ENCODE results near the gene TRPM8.
"Not testable (repeated sequence)": the region's sequence is repeated elsewhere in the genome, so short reads cannot be mapped to it uniquely, and the experiment has no call there.

The TRPM8 gene

DNA sequence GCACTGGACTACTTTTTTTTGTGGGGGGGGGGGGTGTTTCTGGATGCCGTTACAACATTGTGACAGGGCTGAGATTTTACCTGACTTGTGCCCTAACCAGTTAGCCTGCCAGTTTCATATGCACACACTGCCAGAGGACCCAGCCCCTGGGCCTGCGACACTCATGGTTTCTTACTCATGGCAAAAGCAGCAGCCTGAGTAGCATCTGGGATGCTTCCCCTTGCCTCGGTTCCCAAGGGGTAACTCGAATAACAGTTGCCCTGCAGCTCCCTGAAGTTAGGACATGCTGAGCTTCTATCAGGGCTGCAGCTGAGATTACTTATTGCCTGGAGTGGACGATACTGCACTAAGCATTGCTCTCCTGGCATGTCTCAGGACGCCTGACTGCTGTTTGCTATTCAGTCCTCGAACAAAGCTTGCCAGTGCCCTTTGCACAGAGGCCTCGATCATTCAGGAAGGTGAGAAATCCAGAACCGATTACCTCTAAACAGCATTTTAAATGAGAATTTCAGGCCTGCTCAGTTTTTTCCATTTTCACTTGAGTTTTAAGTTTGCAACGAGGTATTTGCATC, 47.9 kb downstream of the TRPM8 start:
- TF ChIP-seq, protein P1, sequence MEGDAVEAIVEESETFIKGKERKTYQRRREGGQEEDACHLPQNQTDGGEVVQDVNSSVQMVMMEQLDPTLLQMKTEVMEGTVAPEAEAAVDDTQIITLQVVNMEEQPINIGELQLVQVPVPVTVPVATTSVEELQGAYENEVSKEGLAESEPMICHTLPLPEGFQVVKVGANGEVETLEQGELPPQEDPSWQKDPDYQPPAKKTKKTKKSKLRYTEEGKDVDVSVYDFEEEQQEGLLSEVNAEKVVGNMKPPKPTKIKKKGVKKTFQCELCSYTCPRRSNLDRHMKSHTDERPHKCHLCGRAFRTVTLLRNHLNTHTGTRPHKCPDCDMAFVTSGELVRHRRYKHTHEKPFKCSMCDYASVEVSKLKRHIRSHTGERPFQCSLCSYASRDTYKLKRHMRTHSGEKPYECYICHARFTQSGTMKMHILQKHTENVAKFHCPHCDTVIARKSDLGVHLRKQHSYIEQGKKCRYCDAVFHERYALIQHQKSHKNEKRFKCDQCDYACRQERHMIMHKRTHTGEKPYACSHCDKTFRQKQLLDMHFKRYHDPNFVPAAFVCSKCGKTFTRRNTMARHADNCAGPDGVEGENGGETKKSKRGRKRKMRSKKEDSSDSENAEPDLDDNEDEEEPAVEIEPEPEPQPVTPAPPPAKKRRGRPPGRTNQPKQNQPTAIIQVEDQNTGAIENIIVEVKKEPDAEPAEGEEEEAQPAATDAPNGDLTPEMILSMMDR (IDR thresholded peaks at IDR 0.05; ENCODE audit: low read depth, low read length): no peak

DNA sequence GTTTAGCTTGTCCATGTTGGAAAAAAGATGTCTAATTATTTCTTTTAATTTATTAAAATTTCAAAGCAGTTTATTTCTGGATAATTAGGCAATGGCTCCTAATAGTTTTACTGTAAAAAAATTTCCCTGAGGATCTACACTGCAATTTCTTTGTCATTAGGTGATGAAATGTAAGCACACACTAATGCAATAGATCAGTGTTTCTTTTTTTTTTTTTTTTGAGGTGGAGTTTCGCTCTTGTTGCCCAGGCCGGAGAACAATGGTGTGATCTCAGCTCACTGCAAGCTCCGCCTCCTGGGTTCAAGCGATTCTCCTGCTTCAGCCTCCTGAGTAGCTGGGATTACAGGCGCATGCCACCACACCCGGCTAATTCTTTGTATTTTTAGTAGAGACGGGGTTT, 48.5 kb downstream of the TRPM8 start:
- H3K4me3 ChIP-seq (ENCODE audit: low read depth, low read length): not testable (repeated sequence)

More for the DNA sequence above, 47.9 kb downstream of the TRPM8 start:
- no peak overlapping the region for H3K4me3 ChIP-seq (ENCODE audit: low read depth, low read length)

DNA sequence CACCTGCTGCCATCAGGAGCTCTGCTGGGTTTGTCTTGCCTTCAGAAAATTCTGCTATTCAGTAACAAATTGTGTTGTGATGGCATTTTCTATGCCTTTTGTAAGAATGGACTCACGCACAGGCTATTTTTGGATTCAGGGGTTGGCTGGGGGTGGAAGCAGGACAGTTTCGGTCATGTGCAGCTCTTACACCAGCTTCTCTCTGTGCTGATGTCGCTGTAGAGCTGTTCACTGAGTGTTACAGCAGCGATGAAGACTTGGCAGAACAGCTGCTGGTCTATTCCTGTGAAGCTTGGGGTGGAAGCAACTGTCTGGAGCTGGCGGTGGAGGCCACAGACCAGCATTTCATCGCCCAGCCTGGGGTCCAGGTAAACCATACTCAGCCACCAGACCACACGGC, 49.2 kb downstream of the TRPM8 start:
- TF ChIP-seq, protein P1 (IDR thresholded peaks at IDR 0.05; ENCODE audit: low read depth, low read length): no peak
- H3K4me3 ChIP-seq (ENCODE audit: low read depth, low read length): no peak overlapping the region

DNA sequence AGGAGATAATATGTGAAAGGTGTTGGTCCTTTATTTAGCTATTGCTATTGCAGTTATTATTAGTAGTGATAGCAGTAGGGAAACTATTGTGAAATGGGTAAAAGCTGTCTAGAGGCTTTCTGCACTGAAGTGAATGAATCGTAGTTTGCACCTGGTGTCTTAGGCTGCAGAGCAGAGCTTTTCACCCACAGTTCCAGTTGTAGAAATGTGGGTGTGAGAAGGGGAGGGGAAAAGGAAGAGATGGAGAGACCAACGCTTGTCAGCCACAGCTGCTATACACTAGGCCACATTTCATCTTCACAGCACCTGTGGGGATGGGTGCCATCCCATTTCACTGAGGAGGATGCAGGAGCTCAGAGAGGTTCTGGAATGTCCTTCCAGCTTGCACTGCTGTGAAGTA, 50.0 kb downstream of the TRPM8 start:
- H3K4me3 ChIP-seq (ENCODE audit: low read depth, low read length): no peak overlapping the region
- TF ChIP-seq, protein P1 (IDR thresholded peaks at IDR 0.05; ENCODE audit: low read depth, low read length): no peak

DNA sequence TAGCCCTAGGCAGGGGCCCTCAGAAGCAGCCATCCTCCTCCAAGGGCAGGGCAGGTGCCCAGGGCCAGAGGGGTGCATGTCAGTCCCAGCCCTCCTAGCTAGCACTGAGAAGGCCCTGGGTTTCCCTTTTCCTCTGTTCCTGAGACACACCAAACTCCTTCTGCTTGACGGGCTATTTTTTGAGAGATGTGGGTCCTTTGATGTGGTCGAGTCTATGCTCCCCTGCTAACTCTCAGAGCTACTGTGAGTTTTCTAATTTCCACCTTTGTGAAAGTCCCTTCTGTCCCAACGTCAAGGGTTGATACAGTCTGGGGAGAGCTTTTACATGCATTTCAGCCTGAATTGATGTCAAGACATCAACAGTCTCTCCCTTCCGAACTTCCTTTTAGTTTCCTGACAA, 51.4 kb downstream of the TRPM8 start:
- H3K4me3 ChIP-seq (ENCODE audit: low read depth, low read length): no peak overlapping the region
- TF ChIP-seq, protein P1 (IDR thresholded peaks at IDR 0.05; ENCODE audit: low read depth, low read length): no peak

DNA sequence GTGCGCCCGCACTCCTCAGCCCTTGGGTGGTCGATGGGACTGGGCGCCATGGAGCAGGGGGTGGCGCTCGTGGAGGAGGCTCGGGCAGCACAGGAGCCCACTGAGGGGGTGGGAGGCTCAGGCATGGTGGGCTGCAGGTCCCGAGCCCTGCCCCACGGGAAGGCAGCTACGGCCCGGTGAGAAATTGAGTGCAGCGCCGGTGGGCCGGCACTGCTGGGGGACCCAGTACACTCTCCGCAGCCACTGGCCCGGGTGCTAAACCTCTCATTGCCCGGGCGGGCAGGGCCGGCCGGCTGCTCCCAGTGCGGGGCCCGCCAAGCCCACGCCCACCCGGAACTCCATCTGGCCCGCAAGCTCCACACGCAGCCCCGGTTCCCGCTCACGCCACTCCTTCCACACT, 55.3 kb downstream of the TRPM8 start:
- not testable (repeated sequence) for H3K4me3 ChIP-seq (ENCODE audit: low read depth, low read length)

DNA sequence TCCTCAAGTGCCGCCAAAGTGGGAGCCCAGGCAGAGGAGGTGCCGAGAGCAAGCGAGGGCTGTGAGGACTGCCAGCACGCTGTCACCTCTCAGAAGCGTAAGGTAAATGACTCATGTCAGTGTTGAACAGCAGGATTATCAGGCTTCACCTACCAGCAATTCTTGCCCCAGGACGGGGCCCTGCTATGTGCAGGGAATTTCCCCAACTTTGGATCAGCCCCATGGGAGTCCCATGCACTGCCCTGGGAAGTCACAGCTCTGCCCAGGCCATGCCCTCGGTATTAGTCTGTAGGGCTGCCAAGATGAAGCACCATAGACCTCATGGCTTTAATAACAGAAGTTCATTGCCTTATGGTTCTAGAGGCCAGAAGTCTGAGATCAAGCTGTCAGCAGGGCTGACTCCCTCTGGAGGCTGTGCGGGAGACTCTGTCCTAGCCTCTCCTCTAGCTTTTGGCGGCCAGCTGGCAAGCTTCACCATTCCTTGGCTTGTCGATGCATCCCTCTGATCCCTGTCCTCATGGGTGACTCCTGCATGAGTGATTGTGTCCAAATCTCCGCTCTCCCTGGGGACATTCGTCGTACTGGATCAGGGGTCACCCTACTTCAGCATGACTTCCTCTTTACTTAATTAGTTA, 55.9 kb downstream of the TRPM8 start:
- no peak overlapping the region for H3K4me3 ChIP-seq (ENCODE audit: low read depth, low read length)
- TF ChIP-seq, protein P1 (IDR thresholded peaks at IDR 0.05; ENCODE audit: low read depth, low read length): no peak

DNA sequence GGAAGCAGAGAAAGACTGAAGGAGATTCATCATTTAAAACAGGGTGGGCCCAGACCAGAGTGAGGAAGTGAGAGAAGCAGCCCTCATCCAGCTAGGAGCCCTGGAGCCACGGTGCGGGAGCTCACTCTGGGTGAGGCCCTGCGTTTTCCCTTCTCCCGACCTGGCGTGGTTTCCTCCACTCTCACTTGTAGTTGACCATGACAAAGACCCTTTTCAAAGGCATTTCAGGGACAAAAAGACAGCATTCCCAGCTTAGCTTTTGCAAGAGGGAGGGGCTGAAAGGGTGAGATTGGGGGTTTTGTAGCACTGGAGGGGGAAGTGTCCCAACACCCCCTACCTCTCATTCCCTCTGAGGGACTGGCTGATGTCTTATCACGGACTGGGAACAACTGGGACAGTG, 56.6 kb downstream of the TRPM8 start:
- no peak overlapping the region for H3K4me3 ChIP-seq (ENCODE audit: low read depth, low read length)
- TF ChIP-seq, protein P1 (IDR thresholded peaks at IDR 0.05; ENCODE audit: low read depth, low read length): no peak
